Stimulated activated CD4-positive, alpha-beta T cell treated with anti-CD3 and anti-CD28 coated beads, Interleukin-1b, Interleukin-23, amount 100 ng/mL, for 24 hours (primary cell): ENCODE data around the gene MED4.
"Not testable (repeated sequence)": the region's sequence is repeated elsewhere in the genome, so short reads cannot be mapped to it uniquely, and the experiment has no call there.

ENCODE experiments used
- DNase-seq, 4 experiments: peaks; one replicate each; pipeline ENCODE4 v3.0.0-alpha.2; 2020; ENCODE audit warnings: low read depth in 4 of 4, low spot score in 1 of 4

The MED4 gene

GRCh38 chr13:48096670-48097069 is 1.8 kb upstream of the MED4 start:
- DNase-seq, result no peak

- DNase-seq, result no peak
Measured at GRCh38 chr13:48094404-48094780, 512 bp downstream of the MED4 start.

- DNase-seq, result no peak
Measured at GRCh38 chr13:48093588-48093987, 1.3 kb downstream of the MED4 start.

GRCh38 chr13:48086272-48086671 is 8.6 kb downstream of the MED4 start:
- no peak for DNase-seq

GRCh38 chr13:48081739-48082138 is 13.2 kb downstream of the MED4 start:
- no peak for DNase-seq

GRCh38 chr13:48078251-48078656 is 16.6 kb downstream of the MED4 start:
- no peak for DNase-seq

GRCh38 chr13:48074006-48074405 is 20.9 kb downstream of the MED4 start:
- DNase-seq, result no peak

- DNase-seq, result no peak
Measured at GRCh38 chr13:48072787-48073186, 22.1 kb downstream of the MED4 start.

GRCh38 chr13:48072304-48072703 is 22.6 kb downstream of the MED4 start:
- no peak for DNase-seq

GRCh38 chr13:48070942-48071341 is 24.0 kb downstream of the MED4 start:
- DNase-seq, result no peak

GRCh38 chr13:48069573-48069972 is 25.3 kb downstream of the MED4 start:
- DNase-seq, result no peak

GRCh38 chr13:48068952-48069351 is 26.0 kb downstream of the MED4 start:
- no peak for DNase-seq

- DNase-seq, result no peak
Measured at GRCh38 chr13:48068036-48068435, 26.9 kb downstream of the MED4 start.

GRCh38 chr13:48066310-48066989 is 28.5 kb downstream of the MED4 start:
- no peak for DNase-seq

- not testable (repeated sequence) for DNase-seq
Measured at GRCh38 chr13:48059951-48060350, 35.0 kb downstream of the MED4 start.

GRCh38 chr13:48058536-48058935 is 36.4 kb downstream of the MED4 start:
- not testable (repeated sequence) for DNase-seq

- DNase-seq, result no peak
Measured at GRCh38 chr13:48055712-48056111, 39.2 kb downstream of the MED4 start.

GRCh38 chr13:48054601-48055000 is 40.3 kb downstream of the MED4 start:
- DNase-seq, result no peak

- no peak for DNase-seq
Measured at GRCh38 chr13:48050550-48050949, 44.4 kb downstream of the MED4 start.

- no peak for DNase-seq
Measured at GRCh38 chr13:48043789-48044503, 51.0 kb downstream of the MED4 start.

GRCh38 chr13:48042894-48043293 is 52.0 kb downstream of the MED4 start:
- DNase-seq, result no peak

- no peak for DNase-seq
Measured at GRCh38 chr13:48040896-48041295, 54.0 kb downstream of the MED4 start.

- no peak for DNase-seq
Measured at GRCh38 chr13:48040049-48040448, 54.9 kb downstream of the MED4 start.
